Measurements from ENCODE around the gene DIP2C.

- TF ChIP-seq POLR2A (IDR thresholded peaks at IDR 0.05) (no peak), CTCF (IDR thresholded peaks at IDR 0.05) (no peak)
Measured at GRCh38 chr10:416091-416515, 273.4 kb downstream of the DIP2C start.
